DLD1 (cell line): Measurements from ENCODE around the gene LHPP.
"Not testable (repeated sequence)": the region's sequence is repeated elsewhere in the genome, so short reads cannot be mapped to it uniquely, and the experiment has no call there.

Source experiments
- in situ Hi-C: cut with HindIII; loops from 2 replicates; pipeline ENCODE4 v1.10.0; 2017; ENCODE audit warnings: low sequenced_read_pairs

Gene LHPP

DNA sequence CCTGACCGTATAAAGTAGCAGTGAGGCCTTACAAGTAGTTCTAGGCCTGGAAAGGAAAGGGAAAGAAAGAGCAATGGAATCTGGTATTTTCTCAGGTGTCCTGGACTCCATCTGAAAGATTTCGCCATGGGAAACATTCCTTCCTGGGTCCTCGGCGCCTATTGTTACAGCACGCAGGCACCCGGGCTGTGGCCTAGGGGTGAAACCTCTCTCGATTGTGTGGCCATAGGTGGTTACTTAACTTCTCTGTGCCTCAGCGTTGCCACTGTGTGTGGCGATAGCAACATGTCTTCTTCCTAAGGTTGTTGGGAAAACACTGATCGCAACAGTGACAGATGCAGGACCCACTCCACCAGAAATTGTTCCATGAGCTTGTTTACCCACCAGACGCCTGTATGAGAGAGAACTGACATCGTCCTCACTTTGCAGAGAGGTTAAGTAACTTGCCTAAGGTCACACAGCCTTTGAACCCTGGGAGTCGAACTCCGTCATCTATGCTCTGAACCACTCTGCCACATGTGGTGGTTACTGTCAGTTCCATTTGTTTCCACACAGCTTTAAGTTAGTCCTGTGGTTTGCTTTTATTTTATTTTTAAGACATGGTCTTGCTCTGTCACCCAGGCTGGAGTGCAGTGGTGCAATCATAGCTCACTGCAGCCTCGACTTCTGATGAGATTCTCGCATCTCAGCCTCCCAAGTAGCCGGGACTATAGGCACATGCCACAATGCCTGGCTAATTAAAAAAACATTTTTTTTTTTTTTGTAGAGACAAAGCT, 73.4 kb downstream of the LHPP start:
- in situ Hi-C loops = no loop called here

DNA sequence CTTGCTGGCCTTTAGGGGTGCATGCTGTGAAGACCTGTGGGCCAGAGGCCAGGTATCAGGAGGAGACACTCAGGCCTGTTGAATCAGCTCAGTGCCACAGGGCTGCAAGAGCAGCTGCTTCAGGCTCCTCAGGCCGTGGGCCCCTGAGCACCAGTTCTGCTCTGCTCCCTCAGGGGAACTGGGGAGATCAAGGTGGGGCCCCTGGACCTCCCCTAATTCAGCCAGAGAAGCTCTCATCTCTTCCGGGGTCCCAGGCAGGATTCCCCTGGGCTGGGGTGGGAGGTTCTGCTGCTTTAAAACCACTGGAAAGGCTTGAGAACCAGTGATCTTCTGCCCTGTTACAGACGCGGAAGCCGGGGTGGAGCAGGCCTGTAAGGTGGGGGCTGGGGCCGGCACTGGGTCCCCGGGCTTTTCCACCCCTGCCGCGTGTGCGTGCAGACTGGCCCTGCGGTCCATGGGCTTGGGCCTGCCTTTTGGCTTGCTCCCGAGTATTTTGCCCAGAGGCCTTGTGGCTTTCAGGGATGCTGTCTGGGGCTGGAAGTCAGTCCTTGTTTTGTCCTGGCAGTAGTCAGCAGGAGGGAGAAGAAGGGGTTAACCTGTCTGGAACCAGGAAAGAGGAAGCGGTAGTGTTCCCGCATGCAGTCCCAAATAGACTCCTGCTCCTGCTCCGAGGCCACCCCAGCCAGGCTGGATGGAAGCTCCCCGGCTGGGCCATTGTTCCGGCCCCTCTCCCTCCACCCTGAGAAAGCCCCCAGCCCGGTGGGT, 74.3 kb downstream of the LHPP start:
- in situ Hi-C loops = no loop called here

DNA sequence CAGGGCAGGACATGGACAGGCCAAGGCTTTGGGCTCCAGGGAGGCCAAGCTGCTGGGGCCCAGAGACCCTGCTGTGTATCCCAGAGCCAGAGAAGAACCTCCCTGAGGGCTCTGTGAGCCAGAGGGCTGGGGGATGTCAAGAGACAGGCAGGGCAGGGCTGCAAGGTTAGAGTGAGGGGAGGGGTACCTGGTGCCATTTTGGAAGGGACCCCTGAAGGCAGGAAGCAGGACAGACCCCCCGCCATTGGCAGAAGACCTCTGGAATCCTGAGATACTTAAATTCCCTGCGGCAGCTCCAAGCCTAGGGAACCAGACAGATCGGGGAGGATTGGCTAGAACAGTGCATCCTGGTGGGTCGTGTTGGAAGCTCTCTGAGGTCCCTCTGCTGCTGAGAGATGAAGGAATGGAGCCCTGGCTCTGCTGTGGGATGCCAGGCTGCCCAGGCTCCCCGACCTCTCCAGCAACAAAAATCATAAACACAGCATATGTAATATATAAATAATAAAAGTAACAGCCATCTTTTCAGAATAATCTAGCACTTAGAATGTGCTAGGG, 75.0 kb downstream of the LHPP start:
- in situ Hi-C loops = no loop called here

DNA sequence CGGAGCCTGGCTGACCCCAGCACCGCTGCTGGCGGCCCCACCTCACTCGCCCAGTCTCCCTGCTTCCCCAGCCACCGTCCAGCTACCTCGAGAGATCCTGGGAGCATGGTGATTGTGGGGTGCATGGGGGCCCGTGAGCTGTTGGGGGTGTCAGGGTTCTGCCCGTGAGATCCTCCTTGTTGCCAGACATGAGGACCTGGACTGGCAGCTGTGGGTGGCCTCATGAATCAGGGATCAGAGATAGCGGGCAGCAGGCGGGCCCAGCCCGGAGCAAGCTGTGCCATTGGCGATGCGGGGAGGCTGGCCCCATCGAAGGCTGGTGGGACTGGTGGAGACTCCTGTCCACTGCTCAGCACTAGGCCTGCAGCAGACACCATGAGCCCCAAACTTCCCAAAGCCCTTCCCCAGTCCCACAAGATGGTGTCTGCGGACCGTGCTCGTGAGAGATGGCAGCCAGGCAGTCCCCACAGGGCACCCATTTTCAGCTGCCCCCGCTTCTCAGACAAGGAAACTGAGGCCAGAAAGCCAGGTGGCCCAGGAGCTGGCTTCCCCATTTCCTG, 75.6 kb downstream of the LHPP start:
- in situ Hi-C loops = no loop called here

DNA sequence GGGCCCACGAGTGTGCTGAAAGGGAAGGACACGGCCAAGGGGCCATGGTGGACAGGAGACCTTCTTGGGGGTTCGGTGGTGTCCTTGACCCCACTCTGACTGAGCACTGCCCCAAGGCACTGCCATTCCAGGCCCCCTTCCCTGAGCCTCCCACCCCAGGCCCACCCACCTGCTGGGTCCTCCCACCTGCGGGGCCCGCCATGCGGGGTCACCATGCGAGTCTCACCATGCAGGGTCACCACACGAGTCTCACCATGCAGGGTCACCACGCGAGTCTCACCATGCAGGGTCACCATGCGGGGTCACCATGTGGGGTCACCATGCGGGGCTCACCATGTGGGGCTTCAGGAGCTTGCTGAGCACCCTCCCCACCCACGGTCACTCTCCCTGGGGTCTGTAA, 76.3 kb downstream of the LHPP start:
- in situ Hi-C loops = no loop called here

DNA sequence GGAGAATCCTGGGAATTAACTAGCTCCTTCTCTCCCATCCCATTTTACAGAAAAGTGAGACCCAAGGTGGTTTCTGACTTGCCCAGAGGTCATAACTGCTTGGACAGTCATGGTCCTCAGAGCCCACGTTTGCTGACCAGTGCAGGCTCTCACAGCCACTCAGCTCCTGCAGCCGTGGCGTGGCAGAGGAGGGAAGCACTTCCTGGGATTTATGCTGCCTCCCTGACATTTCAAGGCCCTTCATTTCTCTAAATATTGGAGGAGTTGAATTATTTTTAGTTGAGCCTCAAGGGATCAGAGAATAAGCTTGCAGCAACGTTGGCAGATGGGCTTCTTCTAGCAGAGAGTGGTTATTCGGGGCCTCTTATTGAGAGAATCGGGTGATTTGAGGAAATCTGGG, 77.1 kb downstream of the LHPP start:
- in situ Hi-C loops = no loop called here

DNA sequence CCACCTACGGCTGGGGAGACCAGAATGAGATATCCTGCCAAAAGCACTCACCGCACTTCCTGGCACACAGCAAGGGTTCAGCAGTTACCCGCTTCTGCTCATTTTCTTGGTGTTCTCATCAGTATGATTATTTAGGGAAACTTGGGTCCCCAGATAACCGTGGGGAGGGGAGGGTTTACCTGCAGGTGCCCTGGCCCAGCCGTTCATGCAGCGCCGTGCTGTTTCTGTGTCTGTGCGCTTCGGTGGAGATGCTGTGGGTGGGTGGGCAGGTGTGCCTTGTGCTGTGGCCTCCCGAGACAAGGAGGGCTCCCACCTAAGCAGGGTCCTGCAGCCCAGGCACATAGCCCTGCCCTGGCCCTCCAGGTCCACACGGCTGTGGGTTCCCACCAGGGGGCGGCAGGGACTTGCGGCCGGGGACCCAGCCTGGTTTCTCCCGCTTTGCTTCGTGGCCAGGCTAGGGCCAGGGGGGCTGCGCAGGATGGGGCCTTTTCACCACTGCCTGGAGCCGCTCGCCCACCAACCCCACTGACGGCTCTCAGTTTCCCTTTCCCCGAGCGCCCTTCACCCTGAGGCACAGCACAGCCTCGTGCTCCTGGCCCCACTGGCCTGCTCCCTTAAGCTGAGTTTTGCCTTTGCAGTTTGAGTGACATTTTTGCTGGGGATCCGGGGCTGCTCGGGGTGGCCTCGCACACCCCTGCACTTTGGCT, 78.5 kb downstream of the LHPP start:
- in situ Hi-C loops = no loop called here

DNA sequence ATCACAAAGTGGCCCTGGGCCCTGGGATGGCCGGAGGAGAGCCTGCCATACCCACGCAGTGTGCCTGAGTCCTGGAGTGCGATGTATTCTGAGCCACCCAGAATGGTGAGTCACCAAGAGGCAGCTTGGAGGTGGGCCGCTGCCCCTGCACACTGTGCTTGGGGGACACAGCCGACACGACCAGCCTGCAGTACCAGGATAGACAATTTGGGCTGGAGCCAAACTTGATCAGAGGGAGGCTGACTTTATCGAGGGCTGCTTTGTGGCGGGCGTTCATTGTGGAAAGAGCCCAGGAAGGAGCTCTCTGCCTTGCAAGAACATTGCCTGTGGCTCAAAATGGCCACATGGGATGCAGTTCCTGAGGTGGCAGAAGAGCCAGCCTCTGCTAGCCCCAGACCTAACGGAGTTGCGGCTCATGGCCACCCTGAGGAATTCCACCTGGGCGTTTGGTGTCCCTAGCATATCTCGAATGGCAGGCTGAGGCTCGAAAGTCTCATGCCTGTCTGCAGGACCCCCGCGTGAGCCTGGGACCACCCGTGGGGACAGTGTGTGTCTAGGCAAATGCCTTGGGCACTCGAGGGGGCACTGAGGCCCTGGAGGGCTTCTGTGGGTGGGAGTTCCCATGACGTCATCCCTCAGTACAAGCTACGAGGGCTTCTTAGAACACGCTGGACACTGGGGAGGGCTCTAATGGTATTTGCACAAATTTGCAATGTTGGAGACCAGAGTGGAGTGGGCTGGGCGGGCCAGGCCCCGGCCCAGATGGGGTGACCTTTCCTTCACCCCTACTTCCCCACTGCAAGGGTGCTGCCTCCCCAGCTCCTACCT, 79.7 kb downstream of the LHPP start:
- in situ Hi-C loops = no loop called here

DNA sequence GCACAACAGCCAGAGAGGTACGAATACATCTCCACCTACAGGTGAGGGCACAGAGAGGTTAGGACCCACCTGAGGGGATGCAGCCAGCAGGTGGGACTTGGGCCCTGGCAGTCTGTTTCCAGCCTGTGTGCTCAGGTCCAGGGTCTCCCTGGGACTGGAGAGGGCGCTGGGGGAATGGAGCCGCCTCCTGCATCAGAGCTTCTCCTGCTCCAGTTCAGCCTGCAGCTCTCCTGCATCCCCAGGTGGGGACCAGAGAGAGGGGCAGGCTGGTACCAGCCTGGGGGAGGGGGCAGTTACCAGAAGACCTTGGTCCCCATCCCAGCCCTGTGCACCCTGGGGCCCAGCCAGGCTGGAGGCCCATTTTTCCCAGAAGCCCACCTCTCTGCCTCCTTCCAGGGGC, 80.7 kb downstream of the LHPP start:
- in situ Hi-C loops = no loop called here

DNA sequence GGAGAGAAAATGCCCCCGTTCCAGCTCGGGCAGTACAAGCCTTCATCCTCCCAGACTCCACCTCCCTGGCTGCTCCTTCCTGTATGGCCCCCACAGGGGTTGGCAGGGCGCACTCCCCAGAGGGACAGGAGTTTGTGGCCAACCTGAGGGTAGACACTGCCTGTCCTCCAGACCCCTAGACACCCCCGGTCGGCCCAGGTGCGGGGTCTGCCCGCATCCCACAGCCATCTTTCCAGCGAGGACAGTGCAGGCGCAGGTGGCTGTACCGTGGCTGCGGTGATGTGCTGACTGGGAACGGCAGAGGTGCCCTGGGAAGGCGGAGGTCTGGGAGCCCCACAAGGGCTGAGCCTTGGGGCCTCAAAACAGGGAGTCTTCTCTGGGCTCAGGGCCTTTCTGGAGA, 81.5 kb downstream of the LHPP start:
- in situ Hi-C loops = no loop called here

DNA sequence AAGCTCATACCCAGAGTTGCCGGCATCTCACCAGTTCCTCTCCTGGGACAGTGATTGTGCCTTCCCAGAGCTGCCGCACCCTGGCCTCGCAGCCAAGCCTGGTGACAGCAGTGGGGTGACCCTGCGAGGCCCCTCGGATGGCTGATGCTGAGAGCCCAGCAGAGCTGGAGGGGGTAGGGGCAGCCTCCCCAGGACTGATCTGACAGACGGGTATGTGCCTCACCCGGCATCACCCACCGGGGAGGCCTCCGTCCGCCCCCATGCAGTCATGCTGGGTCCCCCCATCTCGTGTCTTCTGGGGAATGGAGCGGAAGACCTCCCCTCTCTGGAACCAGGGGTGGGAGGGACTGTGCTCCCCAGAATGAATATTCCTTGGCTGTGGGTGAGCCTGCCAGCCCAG, 82.3 kb downstream of the LHPP start:
- in situ Hi-C loops = no loop called here

DNA sequence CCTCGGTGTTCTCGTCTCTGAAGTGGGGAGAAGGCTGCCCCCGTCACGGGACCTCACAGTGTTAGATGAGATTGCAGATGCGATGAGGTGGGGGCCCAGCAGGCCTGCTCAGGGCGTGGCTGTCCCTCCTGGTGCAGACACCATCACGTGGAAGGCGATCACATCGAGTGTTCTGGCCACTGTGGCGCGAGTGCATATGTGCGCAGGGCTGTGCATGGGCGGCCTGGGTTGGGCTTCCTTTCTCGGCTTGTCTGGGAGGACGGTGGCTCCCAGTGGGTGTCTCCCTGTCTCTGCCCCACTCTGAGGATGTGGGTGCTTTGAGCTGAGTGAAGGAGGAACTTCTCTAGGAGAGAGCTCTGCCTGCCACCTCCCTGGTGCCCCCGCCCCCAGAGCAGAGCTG, 83.1 kb downstream of the LHPP start:
- in situ Hi-C loops = no loop called here

DNA sequence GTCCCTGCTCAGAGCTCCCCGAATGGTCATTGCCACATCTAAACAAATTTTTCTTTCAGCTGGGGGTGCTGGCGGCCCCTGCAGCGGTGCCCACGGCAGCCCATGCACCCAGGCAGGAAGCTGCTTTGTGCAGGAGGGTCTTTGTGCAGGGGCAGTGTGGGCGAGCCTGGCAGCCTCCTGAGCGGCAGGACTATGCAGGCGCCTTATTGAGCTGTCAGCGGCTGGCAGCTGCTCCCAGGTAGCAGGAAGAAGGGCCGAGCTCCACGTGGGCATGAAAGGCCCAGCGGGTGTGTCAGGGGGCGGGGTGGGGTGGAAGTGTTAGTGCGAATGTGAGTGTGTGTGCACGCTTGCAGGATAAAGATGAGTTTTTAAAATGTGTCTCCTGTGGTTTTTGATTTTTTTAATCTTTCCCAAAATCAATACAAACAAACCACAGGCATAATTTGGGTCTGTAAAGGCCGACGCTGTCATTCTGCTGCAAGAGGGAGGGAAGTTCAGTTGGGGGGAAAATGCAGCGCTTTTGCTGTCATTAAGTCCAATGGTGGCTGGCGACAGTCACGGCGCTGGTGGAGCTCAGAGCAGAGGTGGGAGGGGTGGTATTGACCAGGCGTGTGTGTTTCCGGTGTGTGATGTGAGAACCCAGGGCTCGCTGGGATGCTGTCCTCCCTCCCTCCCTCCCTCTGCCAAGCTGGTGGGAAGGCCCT, 83.9 kb downstream of the LHPP start:
- in situ Hi-C loops = no loop called here

DNA sequence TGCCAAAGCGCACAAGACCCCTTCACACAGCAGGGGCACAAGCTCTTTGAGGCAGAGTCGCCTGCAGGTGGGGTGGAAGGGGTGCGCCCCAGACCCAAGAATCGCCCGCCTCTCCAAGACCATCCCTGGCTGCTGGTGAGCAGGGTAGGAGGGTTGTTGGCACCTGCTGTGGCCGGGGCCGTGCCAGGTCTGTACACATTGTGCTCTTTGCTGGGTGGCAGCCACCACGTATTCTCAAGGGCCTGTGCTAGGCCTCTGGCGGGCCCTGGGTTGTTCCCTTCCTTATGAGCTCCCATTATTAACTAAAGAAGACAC, 84.4 kb downstream of the LHPP start:
- in situ Hi-C loops = no loop called here

DNA sequence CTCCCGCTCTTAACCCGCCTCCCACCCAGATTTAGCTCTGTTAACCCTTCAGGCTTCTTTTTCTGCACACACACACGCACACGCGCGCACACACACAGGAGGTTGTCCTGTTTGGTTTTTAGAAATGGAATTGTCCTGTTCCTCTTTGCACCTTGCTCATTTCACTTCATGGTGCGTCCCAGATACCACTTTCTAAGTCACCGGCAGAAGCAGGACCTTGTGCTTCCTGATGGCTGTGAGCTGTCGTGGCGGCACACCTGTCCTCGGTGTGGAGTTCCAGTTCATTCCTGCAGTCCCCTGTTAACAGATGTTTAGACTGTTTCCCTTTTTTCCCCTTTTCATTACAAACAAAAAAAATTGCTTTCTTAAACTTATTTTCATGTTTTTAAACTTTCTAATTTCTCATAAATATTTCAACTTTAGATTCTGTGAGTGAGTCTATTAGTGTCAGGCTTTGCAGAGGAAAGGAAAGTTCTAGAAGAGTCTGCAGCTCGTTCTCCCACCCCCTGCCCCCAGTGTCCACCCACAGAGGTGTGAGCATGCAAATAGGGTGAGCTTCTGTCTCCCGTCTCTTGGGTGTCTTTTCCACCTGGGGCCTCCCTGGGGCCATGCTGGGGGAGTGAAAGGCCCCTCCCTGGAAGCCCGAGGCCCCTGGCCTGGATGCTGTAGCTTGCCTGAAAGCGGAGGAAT, 85.5 kb downstream of the LHPP start:
- in situ Hi-C loops = no loop called here

DNA sequence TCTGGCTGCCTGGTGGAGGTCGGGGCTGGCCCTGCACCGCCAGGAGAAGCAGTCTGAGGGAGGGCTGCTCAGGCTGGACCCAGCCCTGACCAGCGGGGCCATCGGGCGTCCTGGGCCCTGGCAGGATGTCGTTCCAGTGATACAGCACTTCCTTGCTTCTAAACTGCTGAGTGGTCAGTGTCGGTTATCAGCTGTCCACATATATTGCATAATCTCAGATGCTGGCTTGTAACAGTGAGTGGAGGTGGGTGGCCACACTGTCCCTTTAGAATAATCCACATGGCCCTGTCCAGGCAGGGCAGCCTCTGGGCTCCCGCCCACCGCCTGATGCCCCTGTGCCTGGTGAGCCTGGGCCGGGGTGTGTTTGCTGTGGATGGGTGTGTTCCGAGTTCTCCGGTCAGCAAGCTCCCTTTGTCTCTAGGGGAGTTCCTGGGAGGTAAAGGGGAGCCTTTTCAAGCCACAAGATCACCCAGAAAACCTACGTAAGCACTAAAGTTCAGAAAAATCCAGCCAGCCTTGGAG, 86.1 kb downstream of the LHPP start:
- in situ Hi-C loops = no loop called here

DNA sequence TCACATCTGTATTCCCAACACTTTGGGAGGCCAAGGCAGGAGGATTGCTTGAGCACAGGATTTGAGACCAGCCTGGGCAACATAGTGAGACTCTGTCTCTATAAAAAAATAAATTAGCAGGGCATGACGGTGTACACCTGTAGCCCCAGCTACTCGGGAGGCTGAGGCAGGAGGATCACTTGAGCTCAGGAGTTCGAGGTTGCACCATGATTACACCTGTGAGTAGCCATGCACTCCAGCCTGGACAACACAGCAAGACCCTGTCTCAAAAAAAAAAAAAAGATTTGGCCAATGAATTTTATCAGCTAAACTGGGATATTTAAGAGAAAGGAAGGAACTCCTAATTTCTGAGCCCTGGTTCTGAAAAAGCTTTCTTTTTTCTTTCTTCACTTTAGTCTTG, 87.5 kb downstream of the LHPP start:
- in situ Hi-C loops = not testable (repeated sequence)

DNA sequence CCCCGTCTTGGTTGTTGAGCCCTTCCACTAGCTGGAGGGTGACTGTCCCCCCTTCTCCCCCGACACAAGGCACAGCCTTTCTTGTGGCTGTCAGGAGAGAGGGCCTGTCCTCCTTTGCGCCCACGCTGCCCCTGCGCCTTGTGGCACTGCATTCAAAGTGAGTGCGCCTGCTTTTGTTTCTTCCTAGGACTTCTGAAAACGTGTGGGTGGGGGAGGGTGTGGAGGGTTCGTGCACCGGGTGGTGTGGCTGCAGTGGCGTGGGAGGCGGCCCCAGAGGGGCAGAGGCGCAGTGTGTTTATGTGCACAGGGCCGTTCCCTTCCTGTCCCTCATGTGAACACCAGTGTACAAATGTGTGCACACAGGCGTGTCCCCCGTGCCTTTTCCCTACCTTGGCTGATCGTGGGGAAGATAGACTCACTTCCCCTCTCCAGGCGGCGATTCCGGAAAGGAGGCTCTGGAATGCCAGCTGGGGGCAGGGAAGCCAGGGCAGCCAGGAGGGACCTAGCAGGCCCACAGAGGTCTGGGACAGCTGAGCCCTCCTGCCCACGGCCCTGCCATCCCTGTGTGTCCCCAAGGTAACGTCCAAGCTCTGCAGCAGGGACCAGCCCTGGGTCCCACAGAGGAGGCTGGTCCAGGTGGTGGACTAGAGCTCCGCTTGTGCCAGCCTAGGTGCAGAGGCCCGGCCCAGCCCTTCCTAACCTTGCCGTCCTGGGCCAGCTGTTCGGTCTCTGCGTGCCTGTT, 88.8 kb downstream of the LHPP start:
- in situ Hi-C loops = no loop called here
